HCT116 (cell line): ENCODE data around the gene ADAMTS1. TPM values are rescaled to one million over a fixed set of nuclear protein-coding genes. Genes with fewer than 3 reads are reported as not detected.

Experiments used
- ATAC-seq: fragments of 200-7000 bp; cut with Tn5 transposase; 2 replicates; pipeline ENCODE4 v1.9.1; 2020; ENCODE audit warnings: mild to moderate bottlenecking, moderate library complexity
- BruUV-seq: library from RNA; stranded (reverse); fragments of 400-500 nt; replicated peaks from 2 replicates; lab custom pipeline; 2021; lab: Mats Ljungman, UMichigan
- CTCF ChIA-PET: fragments of 300-600 bp; sonication (Branson Sonifier 250); formaldehyde crosslinking; loops from one replicate; lab custom pipeline; 2021; ENCODE audit warnings: antibody characterized with exemption; lab: Charles Lee
- POLR2A ChIA-PET: fragments of 300-600, 350-600 bp; sonication (Branson Sonifier 250); formaldehyde crosslinking; loops from one replicate; lab custom pipeline; 2021; ENCODE audit warnings: antibody characterized with exemption; lab: Charles Lee
- RAD21 ChIA-PET, 2 experiments: fragments of 300-600 bp; sonication (Branson Sonifier 250); formaldehyde crosslinking; loops; one replicate each; lab custom pipeline; 2023; ENCODE audit warnings: low total read pairs in 2 of 2; ENCODE audit not compliant: uncharacterized antibody in 2 of 2, unreplicated experiment in 2 of 2, low non-redundant PET in 1 of 2; lab: Charles Lee
- DNase-seq: peaks from one replicate; pipeline ENCODE4 v3.0.0-alpha.2; 2010; ENCODE audit warnings: low read depth, low spot score
- H2AFZ ChIP-seq: fragments of 200-600 bp; shearing (Covaris generic), sonication (generic); 2 replicates; pipeline ENCODE4 v1.6.1; 2017; ENCODE audit warnings: low read depth, mixed run types, mixed read lengths, antibody characterized with exemption, low read length; ENCODE audit not compliant: poor library complexity, severe bottlenecking
- H3K27ac ChIP-seq: 2 replicates; pipeline ENCODE4 v1.5.1; 2012; ENCODE audit warnings: low read depth, low read length
- H3K27me3 ChIP-seq: fragments of 200-600 bp; sonication (generic); 2 replicates; pipeline ENCODE4 v1.6.1; 2016; ENCODE audit warnings: mixed run types, low read length, mixed read lengths; ENCODE audit not compliant: insufficient read depth
- H3K36me3 ChIP-seq, 2 experiments: fragments of 200-500 bp in 1 of 2; fragments of 200-600 bp in 1 of 2; sonication (Bioruptor generic) in 1 of 2; sonication (generic) in 1 of 2; 2 replicates each; pipeline versions ENCODE4 v1.5.1 to v1.6.1; 2014 to 2016; ENCODE audit warnings: low read length in 2 of 2, inconsistent platforms in 1 of 2, mixed read lengths in 1 of 2, mixed run types in 1 of 2; ENCODE audit not compliant: insufficient read depth in 2 of 2, control insufficient read depth in 1 of 2
- H3K4me1 ChIP-seq, 2 experiments: fragments of 200-600 bp in 1 of 2; sonication (generic) in 1 of 2; 2 replicates each; pipeline versions ENCODE4 v1.5.1 to v1.6.1; 2012 to 2017; ENCODE audit warnings: low read length in 2 of 2, inconsistent platforms in 1 of 2, mild to moderate bottlenecking in 1 of 2, mixed read lengths in 1 of 2, mixed run types in 1 of 2, moderate library complexity in 1 of 2; ENCODE audit not compliant: insufficient read depth in 2 of 2, control insufficient read depth in 1 of 2
- H3K4me2 ChIP-seq: fragments of 200-600 bp; sonication (generic); 2 replicates; pipeline ENCODE4 v1.6.1; 2017; ENCODE audit warnings: mixed run types, low read length, mixed read lengths
- H3K4me3 ChIP-seq, 2 experiments: fragments of 200-600 bp in 1 of 2; sonication (generic) in 1 of 2; replicated peaks in 1 of 2; 2 replicates each; pipeline ENCODE4 v1.5.1; 2011 to 2016; ENCODE audit warnings: low read length in 2 of 2, control low read depth in 1 of 2, low read depth in 1 of 2, mild to moderate bottlenecking in 1 of 2, mixed read lengths in 1 of 2, mixed run types in 1 of 2
- H3K79me2 ChIP-seq: fragments of 200-600 bp; sonication (generic); 2 replicates; pipeline ENCODE4 v1.6.1; 2017; ENCODE audit warnings: mild to moderate bottlenecking, mixed run types, low read length, moderate library complexity, mixed read lengths; ENCODE audit not compliant: insufficient read depth
- H3K9ac ChIP-seq: fragments of 200-600 bp; sonication (generic); 2 replicates; pipeline ENCODE4 v1.6.1; 2016; ENCODE audit warnings: low read length, mixed read lengths
- H3K9me2 ChIP-seq: fragments of 200-600 bp; sonication (generic), shearing (Covaris generic); 2 replicates; pipeline ENCODE4 v1.6.1; 2017; ENCODE audit warnings: mixed run types, mild to moderate bottlenecking, moderate library complexity; ENCODE audit not compliant: insufficient read depth
- H3K9me3 ChIP-seq, 2 experiments: fragments of 200-500 bp in 1 of 2; fragments of 200-600 bp in 1 of 2; sonication (Bioruptor generic) in 1 of 2; sonication (generic) in 1 of 2; 2 replicates each; pipeline ENCODE4 v1.6.1; 2014 to 2017; ENCODE audit warnings: low read length in 2 of 2, mixed read lengths in 2 of 2, inconsistent platforms in 1 of 2, low read depth in 1 of 2, mild to moderate bottlenecking in 1 of 2, mixed run types in 1 of 2, moderate library complexity in 1 of 2; ENCODE audit not compliant: control insufficient read depth in 1 of 2, insufficient read depth in 1 of 2
- H4K20me1 ChIP-seq: fragments of 200-600 bp; sonication (generic), shearing (Covaris generic); 2 replicates; pipeline ENCODE4 v1.6.1; 2017; ENCODE audit warnings: mixed run types, mild to moderate bottlenecking, moderate library complexity; ENCODE audit not compliant: insufficient read depth
- ELF1 ChIP-seq: IDR thresholded peaks from 2 replicates; pipeline ENCODE4 v1.6.1; 2012; ENCODE audit warnings: low read depth, borderline replicate concordance
- FOSL1 ChIP-seq: IDR thresholded peaks from 2 replicates; pipeline ENCODE4 v1.6.1; 2012; ENCODE audit warnings: low read depth
- JUND ChIP-seq: IDR thresholded peaks from 2 replicates; pipeline ENCODE4 v1.6.1; 2012
- POLR2AphosphoS5 ChIP-seq: IDR thresholded peaks from 2 replicates; pipeline ENCODE4 v1.6.1; 2011; ENCODE audit warnings: mild to moderate bottlenecking, low read depth, low read length, moderate library complexity
- SRF ChIP-seq: IDR thresholded peaks from 2 replicates; pipeline ENCODE4 v1.6.1; 2012; ENCODE audit warnings: low read depth
- TCF7L2 ChIP-seq: IDR thresholded peaks from 2 replicates; pipeline ENCODE4 v1.7.0; 2011; ENCODE audit warnings: borderline replicate concordance, inconsistent platforms; ENCODE audit not compliant: insufficient read depth, insufficient read length; ENCODE audit errors: extremely low read depth
- ZFX ChIP-seq: fragments of 450-650 bp; IDR thresholded peaks from 2 replicates; pipeline ENCODE4 v1.6.1; 2017
- intact Hi-C: fragments of 100-400 bp; cut with micrococcal nuclease; formaldehyde crosslinking; loops from 2 replicates; pipeline ENCODE4 v1.10.0; 2022
- total RNA-seq: library from RNA; stranded (reverse); gene quantifications from one replicate; pipeline ENCODE4 v1.2.1, GENCODE V29; 2021; ENCODE audit not compliant: unreplicated experiment
- TF ChIP-seq, protein P1 (sequence below): IDR thresholded peaks from 2 replicates; pipeline ENCODE4 v1.6.1; 2012; ENCODE audit warnings: low read depth
- TF ChIP-seq, protein P2 (sequence below): IDR thresholded peaks from 2 replicates; pipeline ENCODE4 v1.6.1; 2011; ENCODE audit warnings: mild to moderate bottlenecking, low read length, moderate library complexity; ENCODE audit not compliant: insufficient replicate concordance; ENCODE audit errors: extremely low read depth

ADAMTS1 gene
- total RNA-seq, 1 experiment from 2014 or later: 0.98 TPM

DNA sequence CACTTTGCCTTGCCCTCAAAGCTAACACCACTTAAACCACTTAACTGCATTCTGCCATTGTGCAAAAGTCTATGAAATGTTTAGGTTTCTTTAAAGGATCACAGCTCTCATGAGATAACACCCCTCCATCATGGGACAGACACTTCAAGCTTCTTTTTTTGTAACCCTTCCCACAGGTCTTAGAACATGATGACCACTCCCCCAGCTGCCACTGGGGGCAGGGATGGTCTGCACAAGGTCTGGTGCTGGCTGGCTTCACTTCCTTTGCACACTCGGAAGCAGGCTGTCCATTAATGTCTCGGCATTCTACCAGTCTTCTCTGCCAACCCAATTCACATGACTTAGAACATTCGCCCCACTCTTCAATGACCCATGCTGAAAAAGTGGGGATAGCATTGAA is 7.7 kb downstream of the ADAMTS1 start (continued):
- TF ChIP-seq, protein P1, sequence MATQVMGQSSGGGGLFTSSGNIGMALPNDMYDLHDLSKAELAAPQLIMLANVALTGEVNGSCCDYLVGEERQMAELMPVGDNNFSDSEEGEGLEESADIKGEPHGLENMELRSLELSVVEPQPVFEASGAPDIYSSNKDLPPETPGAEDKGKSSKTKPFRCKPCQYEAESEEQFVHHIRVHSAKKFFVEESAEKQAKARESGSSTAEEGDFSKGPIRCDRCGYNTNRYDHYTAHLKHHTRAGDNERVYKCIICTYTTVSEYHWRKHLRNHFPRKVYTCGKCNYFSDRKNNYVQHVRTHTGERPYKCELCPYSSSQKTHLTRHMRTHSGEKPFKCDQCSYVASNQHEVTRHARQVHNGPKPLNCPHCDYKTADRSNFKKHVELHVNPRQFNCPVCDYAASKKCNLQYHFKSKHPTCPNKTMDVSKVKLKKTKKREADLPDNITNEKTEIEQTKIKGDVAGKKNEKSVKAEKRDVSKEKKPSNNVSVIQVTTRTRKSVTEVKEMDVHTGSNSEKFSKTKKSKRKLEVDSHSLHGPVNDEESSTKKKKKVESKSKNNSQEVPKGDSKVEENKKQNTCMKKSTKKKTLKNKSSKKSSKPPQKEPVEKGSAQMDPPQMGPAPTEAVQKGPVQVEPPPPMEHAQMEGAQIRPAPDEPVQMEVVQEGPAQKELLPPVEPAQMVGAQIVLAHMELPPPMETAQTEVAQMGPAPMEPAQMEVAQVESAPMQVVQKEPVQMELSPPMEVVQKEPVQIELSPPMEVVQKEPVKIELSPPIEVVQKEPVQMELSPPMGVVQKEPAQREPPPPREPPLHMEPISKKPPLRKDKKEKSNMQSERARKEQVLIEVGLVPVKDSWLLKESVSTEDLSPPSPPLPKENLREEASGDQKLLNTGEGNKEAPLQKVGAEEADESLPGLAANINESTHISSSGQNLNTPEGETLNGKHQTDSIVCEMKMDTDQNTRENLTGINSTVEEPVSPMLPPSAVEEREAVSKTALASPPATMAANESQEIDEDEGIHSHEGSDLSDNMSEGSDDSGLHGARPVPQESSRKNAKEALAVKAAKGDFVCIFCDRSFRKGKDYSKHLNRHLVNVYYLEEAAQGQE: no peak
- TF ChIP-seq, all 23 proteins: peak for 0

DNA sequence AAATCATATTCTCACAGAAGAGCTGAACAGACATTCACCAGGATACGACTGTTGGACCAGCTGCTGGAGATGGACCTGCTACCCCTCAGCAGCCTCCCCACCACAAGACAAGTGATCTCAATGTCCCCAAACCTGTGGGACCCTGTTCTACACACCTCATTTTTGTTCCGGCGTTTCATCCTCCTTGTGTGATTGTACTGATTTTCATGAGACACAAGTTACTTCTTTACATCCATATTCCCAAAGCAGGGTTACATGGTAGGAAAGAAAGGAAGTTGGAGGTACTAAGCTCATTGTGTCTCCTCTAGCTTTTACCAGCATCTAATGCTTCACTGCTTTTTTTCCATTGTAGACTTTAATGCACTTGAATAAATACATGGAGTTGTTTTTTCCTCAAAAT is 8.7 kb downstream of the ADAMTS1 start:
- Histone ChIP-seq H2AFZ (no peak overlapping the region), H3K4me3 (no peak overlapping the region), H3K27me3 (no peaks in the 10 kb centered on the region), H3K9me3 (peaks cover 11 to 34% of the 10 kb centered on the region in 2 experiments; a peak in 2 of 4 replicates), H3K9me2 (no peaks in the 10 kb centered on the region), H4K20me1 (no peaks in the 10 kb centered on the region), H3K4me1 (no peaks in the 10 kb centered on the region), H3K27ac (no peak overlapping the region), H3K36me3 (no peaks in the 10 kb centered on the region), H3K9ac (no peak overlapping the region), H3K4me2 (no peak overlapping the region), H3K79me2 (no peaks in the 10 kb centered on the region)
- ChIA-PET POLR2A (no interaction called here), CTCF (no interaction called here), RAD21 (no interaction called here)
- BruUV-seq: no TSS peak
- intact Hi-C loops: no loop called here
- TF ChIP-seq SRF (no peak), JUND (no peak), FOSL1 (no peak), TCF7L2 (no peak), POLR2AphosphoS5 (no peak), ZFX (no peak), ELF1 (no peak)
- TF ChIP-seq, protein P2, sequence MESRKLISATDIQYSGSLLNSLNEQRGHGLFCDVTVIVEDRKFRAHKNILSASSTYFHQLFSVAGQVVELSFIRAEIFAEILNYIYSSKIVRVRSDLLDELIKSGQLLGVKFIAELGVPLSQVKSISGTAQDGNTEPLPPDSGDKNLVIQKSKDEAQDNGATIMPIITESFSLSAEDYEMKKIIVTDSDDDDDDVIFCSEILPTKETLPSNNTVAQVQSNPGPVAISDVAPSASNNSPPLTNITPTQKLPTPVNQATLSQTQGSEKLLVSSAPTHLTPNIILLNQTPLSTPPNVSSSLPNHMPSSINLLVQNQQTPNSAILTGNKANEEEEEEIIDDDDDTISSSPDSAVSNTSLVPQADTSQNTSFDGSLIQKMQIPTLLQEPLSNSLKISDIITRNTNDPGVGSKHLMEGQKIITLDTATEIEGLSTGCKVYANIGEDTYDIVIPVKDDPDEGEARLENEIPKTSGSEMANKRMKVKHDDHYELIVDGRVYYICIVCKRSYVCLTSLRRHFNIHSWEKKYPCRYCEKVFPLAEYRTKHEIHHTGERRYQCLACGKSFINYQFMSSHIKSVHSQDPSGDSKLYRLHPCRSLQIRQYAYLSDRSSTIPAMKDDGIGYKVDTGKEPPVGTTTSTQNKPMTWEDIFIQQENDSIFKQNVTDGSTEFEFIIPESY: no peak
- ATAC-seq (no peak), DNase-seq (no peak)
